SK-N-DZ (cell line): ENCODE results near the gene EXOSC7. TPM values are rescaled to one million over a fixed set of nuclear protein-coding genes. Genes with fewer than 3 reads are reported as not detected.
A peak's percentile ranks its signal among the peaks of the same experiment; 100 is the strongest.
"Not testable (repeated sequence)": the region's sequence is repeated elsewhere in the genome, so short reads cannot be mapped to it uniquely, and the experiment has no call there.

Experiments
- DNase-seq: peaks from one replicate; pipeline ENCODE4 v3.0.0-alpha.2; 2015; ENCODE audit warnings: low spot score
- polyA plus RNA-seq, 2 experiments: library from polyadenylated mRNA; depleted of rRNA; stranded (reverse); fragments of >200 nt; gene quantifications; 2 replicates each; pipeline ENCODE4 v1.2.3, GENCODE V29; 2014

EXOSC7 gene
- 70.5 and 77.0 TPM in 2 replicates for polyA plus RNA-seq (2014; cell fraction: cytosol; rRNA removed)
- 49.7 and 65.4 TPM in 2 replicates for polyA plus RNA-seq (2014; cell fraction: nucleus; rRNA removed)

DNA sequence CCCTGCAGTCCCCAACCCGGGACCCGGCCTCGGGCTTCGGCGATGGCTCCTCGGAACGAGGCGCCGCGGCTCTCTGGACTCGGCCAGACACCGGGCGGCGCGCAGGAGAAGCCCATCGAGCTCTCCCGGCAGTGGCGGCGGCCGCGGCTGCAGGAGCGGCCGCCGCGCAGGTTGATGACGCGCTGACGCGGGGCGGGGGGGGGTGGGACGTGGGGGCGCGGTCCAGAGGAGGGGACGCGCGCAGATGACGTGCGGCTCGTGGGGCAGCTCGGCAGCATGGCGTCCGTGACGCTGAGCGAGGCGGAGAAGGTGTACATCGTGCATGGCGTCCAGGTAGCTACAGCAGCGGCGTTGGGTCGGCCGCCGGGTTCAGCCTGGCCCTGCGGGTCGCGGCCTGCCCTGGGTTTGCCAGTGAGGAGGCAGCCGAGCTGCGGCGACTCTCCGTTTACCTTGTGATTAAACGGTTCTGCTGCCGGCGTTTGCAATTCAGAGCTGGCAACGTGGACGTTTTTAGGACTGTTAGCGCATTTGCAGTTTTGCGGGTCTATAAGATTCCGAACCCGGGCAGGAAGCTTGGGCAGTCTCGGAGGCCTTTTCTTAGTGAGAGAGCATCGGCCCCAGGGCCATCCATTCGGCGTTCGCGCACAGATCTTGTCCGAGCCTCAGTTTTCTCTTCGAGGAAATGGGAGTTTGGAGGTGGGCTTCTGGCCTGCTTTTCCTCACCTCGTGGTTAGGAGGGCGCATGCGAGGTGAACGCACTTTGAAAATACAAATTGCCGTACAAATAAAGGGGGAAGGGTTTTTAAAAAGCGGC lies at the start of gene EXOSC7, which contains the start of gene ZDHHC3:
Gene EXOSC7, plus strand, starts transcription at position 243 of the 814 bp plus-strand sequence. Its CDS starts 34 bp downstream, at position 277.
Gene ZDHHC3, minus strand, starts transcription at position 173 of the 814 bp plus-strand sequence. CDS start 16,738 bp downstream, outside the sequence.
- peak; percentile 76 for DNase-seq

DNA sequence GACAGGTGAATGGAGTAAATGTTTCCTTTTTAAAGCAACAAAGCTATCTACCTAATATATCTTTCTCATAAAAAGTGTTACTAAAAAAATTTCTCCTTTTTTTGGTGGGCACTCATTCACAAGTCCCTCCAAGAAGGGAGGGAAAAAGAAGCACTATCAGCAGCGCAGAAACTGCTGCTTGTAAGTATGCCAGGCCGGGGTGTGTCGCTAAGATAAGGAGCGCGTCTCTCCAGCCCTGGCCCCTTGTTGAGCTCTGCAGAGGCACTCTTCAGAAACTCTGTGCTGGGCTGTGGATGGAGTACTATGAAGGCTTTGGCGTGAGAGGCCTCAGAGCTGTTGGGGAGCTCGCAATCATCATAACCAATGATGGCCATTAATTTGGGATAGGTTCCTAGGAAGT lies 49.1 kb upstream of the EXOSC7 start:
- no peak for DNase-seq

DNA sequence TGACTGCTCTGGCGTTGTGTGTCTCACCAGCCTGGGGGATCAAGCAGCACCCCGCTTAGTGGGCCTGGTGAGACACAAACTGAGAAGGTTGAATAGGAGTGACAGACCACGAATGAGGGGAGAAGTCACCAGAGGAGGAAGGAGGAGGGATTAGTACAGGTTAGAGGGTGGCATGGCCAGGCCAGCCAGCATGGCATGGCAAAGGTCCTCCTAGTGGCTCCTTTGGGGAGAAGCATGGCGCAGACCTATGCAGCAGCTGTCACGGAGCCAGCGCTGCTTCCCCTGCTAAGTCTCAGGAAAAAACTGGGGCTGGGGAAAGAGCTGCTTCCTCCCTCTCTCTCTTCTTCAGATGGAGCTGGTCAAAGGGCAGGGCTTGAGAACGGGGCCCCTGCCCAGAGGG lies 48.7 kb upstream of the EXOSC7 start:
- no peak for DNase-seq

DNA sequence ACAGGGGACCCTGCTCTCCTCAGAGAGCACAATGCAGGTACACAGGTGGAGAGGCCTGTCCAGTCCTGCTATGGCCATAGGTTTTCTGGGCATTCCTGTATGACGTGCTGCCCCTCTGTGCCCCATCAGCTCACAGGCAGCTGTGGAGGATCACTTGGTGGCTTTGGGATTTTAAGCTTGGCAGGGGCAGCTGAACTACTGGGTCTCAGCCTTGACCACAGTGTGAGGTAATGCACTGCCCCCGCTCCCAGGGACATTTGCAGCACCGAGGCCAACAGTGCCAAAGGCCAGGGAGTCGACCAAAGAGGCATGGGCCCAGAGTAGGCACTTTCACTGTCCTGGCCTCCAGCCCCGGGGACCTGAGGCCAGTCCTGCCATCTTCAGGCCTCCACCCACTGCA lies 46.3 kb upstream of the EXOSC7 start:
- DNase-seq, result no peak

DNA sequence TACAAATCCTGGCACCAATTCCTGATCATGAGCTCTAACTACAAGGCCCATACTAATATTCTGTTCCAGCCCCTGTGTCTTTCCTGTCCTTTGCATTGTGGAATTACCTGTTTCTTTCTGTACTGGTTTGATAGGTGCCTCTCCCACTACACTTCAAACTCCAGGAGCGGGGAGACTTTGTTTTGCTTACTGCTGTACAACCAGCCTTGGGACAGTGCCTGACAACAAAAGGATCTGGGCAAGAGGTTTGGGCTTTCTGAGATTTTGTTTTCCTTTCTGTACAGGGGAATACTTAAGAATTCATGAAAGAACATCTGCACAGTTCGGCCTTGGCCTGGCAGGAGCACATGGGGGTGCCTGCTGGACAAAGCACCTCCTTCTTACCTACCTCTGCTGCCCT lies 45.1 kb upstream of the EXOSC7 start:
- DNase-seq, result no peak

DNA sequence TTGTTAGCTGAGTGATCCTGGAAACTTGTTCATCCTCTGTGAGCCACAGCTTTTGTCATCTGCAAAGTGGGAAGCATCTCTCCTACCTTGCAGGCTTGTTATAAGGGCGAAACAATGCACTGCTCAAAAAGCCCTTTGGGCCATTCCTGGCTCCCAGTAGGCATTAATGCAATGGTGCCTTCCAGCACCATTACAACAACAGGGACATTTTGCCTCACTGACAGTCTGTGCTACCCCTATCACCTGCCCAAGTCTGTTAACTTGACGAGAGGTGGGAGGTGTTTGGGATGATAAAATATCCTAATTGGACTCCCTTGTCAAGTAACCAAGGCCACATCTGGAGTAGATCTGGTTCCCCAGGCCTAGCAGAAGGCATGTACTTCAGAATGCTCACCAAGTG lies 44.3 kb upstream of the EXOSC7 start:
- DNase-seq, result no peak

DNA sequence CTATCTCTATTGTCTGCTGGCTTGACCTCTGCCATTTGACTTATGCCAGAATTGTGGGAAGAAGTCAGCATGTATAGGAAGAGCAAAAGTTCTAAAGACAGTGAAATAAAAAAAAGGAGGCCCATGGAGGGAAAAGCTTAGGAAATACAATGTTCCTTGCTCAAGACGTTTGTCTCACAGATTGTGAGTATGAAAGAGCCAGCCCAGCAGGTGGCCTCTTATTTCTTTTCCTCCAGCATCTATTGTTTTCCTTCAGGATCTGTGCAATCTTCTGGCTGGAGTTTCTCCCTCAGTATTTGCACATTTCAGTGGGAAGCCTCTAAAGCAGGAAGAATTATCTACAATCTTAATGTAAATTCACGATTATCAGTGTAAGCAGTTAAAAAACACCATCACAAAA lies 43.8 kb upstream of the EXOSC7 start:
- DNase-seq, result no peak

DNA sequence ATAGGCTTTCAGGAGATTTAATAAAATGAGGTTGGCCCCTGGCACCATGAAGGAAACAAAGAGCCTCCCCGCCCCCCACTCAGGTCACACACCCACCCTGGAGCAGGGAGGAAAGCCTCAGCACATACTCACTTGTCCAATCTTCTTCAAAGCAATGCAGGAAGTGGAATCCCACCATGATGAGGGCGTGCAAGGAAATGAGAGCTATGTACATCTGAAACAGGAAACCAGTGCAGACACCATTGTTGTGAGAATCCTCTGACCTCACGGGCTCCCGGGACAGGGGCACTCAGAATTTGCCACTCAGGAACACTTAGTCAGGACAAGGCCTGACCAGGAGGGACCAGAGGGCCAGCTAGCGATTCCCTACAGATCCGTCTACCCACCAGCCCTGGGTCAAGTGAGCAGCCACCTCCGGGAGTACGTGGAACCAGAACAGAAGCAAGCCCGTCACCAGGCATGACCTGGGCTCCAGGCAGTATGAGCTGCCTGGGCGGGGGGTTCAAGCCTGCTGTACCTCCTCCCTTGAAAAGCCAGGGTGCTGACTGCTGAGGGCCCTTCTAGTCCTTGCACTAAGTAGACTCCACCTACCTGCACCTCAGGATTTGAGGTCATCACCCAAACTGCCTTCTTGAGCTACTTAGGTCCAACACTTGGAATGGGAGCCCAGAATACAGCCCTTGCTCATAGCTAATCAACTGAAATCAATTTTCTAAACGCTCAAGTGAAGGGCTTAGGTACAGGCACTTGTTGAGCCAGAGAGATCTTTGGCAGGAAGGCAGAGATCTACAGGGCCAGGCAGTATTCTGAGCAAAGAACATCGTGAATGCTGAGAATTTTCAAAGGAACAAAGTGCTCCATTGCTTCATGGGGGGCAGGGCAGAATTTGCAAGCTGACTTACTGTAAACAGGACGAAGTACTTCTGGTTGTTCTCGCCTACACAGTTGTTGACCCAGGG lies 42.8 kb upstream of the EXOSC7 start:
- no peak for DNase-seq

DNA sequence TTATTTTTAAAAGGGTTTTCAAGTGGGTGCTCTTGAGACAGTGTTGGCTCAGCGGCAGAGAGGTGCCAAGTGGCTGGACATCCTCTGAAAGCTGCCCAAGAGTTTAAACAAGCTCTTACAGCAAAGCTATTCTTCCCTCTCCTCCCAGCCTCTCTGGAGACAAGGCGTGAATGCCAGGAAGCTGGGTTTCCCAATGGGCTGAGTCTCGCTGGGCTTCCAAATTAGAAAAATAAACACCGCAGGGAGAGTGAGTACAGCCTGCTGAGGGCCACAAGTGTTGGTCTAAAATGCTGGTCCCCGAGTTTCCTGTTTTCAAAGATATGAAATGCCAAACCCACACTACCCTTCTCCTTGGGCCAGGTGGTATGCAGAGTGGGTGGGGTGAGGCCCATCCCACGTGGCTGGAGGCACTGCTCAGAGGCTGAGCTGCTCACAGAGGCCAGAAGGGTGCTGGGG lies 36.4 kb upstream of the EXOSC7 start:
- DNase-seq, result no peak

DNA sequence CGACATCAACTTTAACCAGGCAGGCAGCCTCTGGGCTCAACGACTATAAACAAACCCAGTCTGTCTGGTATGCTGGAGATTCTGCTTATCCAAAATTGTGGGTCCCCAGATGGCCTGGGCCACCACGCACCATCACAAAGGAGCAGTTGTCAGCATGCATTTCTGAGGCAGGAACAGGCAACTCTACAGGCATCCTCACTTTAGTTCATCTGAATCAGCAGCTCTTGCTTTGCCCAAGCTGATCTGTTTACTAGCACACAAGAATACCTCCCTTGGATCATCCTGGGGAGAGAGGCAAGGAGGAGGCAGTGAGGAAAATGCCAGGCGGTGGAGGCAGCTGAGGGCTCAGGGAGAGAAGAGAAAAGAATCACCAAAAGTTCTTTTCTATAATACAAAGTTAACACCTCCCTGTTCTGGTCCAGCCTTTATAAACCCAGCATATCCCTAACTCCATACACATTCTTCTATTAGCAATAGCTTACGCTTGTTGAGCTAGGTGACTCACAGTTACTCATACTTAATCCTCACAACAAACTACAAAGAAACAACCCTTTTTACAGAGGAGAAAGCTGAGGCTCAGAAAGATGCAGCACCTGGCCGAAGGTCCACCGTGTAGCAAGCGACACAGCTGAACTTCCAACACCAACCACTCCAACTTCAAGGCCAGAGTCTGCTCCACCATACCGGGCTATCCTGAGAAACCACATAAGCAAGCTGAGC lies 33.7 kb upstream of the EXOSC7 start:
- DNase-seq, result no peak

DNA sequence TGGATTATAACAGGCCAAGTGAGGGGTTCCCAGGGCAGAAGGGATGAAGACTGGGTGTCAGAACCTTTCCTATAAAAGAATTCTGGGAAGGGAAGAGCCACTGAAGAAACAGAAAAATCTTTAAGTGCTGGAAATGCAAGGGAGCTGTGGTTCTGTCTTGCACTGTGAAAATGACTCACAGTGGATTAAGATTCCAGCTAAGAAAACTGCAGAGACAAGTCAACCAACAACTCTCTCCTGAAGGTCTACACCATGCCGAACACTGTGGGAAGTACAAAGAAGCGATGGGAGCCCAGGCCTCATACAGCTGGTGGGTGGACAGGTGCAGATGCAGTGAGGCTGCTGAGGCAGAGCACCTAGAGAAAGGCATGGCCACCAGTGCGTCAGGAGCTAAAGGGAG lies 27.8 kb upstream of the EXOSC7 start:
- DNase-seq, result no peak

DNA sequence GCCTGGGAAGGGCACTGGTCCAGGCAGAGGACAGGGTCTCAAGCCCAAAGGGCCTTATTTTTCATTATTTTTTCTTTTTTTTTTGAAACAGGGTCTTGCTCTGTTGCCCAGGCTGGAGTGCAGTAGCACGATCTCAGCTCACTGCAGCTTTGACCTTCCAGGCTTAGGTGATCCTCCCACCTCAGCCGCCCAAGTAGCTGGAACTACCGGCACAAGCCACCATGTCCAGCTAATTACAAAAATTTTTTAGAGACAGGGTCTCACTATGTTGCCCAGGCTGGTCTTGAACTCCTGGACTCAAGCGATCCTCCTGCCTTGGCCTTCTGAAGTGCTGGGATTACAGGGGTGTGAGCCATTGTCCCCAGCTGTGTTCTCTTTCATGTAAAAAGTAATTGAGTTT lies 26.3 kb upstream of the EXOSC7 start:
- DNase-seq, result not testable (repeated sequence)

DNA sequence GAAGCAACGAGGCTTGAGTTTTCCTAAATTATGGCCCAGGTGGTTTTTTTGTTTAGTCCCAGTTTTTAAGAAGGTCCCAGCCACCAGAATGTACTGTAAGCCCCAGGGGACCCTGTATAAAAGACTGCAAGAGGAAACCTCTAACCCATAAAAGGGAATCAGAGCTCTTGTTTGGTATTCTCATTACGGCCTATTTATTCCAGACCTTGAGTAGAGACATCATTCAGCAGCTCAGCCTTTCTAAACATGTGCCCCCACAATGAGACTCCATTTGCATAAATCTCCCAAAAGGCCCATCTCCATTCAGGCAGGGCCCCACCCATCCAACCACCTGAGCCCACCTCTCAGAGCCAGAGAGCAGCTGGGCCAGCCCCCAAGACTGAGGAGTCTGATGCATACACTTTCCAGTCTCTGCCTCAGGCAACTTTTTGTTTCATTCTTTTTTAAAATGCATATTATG lies 25.7 kb upstream of the EXOSC7 start:
- no peak for DNase-seq

DNA sequence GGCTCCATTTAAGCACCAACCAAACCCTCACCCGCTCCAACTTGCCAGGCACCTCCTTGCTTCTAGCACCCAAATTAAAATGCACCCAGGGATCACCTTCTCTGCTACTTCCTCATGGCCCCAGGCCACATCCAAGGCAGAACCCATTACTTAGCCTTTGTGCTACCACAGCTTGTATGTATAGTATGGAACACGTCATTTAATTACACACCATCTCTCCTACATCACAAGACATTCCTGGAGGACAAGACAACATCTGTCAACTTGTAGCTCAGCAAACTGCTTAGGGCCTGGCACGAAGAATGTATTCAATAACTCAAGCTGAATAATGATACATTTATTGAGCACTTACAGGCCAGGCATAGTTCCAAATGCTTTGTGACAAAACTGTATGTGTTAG lies 23.4 kb upstream of the EXOSC7 start:
- no peak for DNase-seq

DNA sequence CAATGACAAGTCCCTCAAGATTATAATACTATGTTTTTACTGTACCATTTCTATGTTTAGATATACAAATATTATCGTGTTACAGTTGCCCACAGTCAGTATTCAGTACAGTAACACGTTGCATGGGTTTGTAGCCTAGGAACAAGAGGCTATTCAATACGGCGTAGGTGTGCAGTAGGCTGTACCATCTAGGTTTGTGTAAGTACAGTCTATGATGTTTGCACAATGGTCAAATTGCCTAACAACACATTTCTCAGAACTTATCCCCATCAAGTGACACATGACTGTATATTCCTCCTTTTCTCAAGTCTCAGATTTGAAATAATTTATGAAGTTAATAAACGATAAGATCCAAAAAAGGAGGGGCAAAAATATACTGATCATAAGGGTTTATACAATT lies 21.7 kb upstream of the EXOSC7 start:
- DNase-seq, result no peak

DNA sequence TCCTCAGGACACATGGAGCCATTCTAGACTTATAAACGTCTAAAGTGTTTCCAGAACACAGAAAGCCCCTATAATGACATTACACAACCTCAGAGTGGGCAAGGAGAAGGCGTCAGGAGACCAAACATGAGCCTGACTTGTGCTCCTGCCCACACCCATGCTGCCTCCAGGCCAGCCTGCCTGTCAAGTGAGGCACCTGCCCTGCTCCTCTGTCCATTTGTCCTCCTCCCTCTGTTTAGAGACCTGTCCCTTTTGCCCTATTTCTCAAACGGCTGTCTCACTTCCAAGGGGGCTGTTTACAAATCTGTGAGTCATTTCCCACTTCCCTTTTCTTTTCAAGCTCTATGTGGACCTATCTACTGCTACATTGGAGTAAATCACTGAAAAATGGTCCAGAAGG lies 21.1 kb upstream of the EXOSC7 start:
- DNase-seq, result no peak

DNA sequence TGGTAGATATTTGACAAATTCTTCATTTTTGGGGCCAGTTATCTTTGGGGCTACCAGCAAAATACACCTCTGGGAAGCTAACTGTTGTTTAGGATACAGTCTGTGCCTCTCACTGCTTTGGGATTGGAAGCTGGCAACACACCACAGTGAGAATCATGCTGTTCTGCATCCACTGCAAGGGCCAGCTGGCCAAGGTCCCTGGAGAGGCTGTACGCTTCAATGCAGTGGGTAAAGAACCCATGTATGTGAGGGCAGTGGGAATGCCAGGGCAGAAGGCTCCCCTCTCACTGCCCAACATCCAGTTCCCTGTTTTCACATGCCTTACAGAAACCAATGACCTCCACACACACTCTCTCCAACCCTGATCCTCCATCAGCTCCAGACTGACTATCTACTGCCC lies 20.1 kb upstream of the EXOSC7 start:
- no peak for DNase-seq

DNA sequence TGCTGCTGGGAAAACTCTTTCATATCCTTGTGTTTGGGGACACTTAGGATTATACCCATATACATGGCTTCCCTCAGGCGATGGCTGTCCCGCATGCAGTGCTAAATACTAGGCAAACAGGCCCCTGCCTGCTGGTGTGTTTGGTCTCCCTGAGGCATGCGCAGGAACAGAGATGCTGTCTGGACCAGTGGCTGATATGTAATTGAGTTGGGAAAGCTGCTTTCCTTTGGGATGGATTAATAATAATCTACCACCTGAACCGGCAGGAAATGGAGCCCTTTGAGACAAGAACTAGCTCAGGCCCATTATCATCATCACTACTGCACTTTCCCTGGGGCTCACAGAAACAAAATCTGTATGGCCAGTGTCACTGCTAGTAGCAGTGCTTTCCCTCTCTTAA lies 18.1 kb upstream of the EXOSC7 start:
- no peak for DNase-seq

DNA sequence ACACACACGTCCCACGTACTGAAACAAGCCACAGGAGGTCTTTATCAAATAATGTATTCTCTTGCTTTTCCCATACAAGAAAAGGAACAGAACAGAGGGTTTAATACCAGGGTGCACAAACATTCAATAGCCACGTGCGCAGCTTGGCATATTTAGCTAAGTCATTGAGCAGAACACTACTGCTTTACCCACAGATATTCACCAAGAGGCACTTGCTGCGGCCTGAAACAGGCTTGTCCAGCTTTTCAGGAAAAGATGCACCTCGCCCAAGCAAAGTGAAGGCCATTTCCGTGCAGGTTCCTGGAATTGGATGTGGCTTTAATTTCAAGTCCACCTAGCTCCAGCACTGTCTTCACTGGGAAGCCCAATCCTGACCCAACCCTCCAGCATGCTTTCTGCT lies 17.7 kb upstream of the EXOSC7 start:
- DNase-seq, result no peak

DNA sequence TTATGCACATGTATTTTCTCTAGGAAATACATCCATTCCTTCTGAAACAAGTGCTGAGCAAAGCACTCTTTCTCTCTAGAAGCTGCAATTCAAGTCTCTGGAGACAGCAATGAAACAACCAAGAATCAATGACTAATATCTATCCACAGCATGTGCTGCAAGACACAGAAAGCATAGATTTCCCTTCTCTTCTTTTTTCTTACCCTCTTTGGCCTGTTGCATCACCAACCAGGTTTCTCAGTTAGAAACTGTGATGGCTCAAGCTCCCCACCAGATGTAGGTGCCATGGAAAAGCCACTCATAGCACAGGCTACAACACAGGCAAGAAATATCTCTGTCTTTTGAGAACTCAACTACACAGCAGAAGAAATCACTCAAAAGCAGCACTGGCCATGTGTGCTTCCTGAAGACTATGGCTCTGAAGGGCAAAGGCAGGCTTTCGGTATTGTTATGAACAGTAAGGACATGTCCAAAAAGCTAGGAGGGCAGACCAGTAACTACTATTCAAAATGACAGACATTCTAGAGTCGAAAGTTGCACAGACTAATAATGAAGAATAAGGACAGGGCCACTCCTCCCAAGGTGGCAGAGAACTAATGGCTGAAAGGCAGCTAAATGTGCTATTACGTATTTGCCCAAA lies 15.5 kb upstream of the EXOSC7 start:
- DNase-seq, result no peak

DNA sequence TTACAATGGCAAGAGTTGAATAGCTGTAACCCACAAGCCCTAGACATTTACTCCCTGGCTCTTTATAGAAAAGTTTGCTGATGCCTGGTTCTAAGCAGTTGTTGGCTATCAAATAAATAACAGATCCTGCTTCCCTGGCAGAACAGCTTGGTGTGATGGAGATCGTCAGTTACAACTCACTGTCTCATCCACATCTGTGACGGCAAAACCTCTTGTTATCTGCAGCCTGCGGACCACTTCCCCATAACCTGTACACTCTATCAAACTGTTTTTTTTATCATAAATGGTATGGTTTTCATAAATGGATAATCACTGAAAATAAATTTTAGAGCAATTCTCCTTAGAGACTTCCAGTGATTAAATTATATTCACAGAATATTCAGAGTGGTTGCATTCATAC lies 14.2 kb upstream of the EXOSC7 start:
- DNase-seq, result no peak
